Umbilical cord (tissue), 2 donors: ENCODE results near the gene SPATA46. TPM values are rescaled to one million over a fixed set of nuclear protein-coding genes. Genes with fewer than 3 reads are reported as not detected.
A peak's percentile ranks its signal among the peaks of the same experiment; 100 is the strongest.

ENCODE experiments used
- DNase-seq: peaks from one replicate; pipeline ENCODE4 v3.0.0-alpha.2; 2015; ENCODE audit warnings: low spot score
- total RNA-seq: library from RNA; depleted of rRNA; stranded (reverse); fragments of >200 nt; gene quantifications from one replicate; pipeline ENCODE4 v1.2.3, GENCODE V29; 2014; ENCODE audit warnings: low replicate concordance; ENCODE audit not compliant: insufficient read depth

SPATA46 gene
- total RNA-seq, 1 donor from 2014 or later = not detected

DNA sequence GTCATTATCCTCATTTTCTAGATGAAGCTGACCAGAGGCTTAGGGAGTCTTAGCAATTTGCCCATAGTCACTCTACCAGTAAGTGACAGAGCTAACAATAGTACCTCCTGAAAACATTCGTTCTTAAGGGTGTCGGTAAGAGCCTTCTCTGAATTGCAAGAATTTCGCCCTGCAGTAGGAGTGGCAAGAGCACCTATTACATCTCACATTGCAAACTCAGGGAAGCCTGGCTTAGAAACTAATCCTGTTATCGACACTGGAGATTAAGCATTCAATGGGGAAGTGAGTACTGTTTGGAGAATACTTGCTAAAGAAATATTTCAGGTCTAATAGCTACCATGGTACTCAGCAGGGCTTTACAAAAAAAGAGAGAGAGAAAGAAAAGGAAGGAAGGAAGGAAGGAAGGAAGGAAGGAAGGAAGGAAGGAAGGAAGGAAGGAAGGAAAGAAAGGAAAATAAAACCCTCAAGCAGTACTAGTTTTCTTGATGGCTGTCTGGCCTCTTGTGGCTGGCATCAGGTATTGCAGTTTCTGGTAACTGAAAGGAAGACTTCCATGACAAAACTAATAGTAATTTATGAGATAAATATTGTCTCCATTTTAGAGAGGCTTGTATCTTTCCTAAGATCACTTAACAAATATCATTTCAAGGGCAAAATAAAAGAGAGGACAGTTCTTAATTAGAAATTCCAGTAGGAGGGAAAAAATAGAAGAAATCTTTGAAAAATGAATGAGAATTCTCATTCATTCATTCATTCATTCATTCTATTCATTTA is 15.3 kb upstream of the SPATA46 start:
- DNase-seq = peak; percentile 29

DNA sequence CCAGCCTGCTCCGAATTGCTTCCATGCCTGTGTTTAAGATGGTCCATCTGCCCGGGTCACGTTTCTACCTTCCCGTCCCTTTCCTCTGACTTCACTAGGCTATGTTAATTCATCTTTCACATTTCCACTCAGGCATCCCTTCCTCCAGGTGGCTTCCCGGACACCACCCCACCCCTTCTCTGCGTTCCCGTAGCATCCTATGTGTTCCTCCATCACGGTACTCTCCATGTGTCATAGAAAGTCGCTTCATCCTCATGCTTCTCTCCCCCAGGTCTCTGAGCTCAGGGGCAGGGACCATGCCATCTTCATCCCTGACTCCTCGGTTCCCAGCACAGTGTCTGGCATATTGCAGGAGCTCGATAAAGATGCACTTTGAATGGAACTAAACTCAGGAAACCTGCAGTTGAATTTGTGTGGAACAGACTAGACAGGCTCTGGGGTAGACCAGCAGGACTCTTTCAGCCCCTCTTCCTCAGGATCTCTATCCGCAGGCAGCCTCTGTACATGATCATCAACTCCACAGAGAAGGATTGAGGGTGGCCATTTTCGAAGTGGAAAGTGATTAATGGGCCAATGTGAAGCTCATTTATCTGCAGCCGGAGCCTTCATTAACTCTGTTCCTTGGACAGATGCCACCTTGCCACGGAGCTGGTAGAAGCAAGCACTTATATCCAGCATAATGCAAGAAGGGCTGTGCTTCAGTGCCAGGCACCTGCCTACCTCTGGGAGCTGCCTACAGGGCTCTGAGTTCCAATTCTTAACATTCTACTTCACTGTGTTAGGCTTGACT is 13.9 kb upstream of the SPATA46 start:
- no peak for DNase-seq

DNA sequence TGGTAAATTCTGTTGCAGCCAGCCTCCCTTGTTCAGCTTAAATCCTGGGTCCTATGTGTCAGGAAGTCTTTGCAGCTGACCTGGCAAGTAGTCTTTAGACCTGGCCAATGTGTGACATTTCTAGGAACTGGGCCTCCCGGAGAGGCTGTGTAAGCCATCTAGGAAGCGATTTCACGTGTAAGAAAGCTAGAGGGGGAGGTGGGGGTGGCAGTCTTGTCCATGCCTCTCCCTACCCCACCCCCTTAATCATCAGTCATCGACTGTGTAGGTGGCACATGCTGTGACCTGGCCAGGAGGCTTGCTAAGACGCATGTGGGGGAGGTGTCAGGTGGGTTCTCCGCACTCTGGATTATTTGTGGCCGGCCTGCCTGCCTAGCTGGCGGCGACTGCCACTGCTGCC is 13.3 kb upstream of the SPATA46 start:
- no peak for DNase-seq

DNA sequence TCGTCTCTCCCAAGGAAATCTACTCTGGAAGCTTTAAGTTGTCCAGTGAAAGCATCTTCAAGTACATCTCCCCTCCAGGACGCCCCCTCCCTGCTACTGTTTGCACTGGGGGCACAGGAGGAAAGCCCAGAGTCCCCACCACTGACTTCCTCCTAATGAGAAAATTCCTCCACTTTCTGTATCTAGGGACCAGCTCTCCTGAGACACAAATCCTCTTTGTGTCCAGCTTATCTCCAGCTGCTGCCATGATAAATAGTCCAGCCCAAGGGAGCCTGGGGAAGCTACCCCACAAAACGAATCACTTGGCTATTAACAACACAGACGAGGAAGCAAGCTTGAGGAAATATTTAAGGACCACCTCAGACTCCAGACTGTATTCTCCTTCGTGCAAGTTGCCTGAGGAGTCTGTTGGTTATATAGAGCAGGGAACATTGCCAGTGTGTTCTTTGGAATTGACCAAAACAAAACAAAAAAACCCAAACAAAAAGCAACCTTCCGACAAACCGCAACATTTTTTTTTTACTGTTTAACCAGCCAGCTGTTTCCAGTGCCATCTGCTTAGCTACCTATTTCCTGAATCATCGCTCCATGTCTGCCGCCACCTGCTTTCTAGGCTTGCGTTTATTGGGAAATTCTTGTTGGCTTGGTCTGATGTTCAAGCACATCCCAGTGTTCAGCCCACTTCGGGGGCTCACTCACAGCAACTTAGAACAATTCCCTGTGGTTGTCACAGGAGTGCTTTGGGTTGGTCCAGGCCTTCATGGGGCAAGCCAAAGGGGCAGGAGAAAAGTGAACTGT is 12.6 kb upstream of the SPATA46 start:
- DNase-seq = no peak

DNA sequence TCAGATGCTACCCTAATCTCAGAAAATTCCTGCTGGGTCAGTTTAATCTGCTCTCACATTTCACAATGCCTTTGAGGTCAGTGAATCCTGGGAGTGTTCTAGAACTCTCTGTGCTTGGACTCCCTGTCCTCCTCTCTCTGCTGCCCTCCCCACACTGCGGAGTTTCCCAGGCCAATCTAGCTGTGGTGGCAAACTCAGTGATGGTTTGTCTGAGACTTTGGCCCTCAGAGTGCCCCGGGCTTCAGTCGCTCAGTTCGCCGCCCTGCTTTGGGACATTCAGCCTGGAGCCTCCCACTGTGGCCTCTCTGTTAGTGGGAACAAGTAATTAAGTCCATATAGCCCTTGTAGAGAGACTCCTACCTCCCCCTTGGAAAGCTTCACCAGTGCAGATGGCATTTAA is 12.0 kb upstream of the SPATA46 start:
- no peak for DNase-seq

DNA sequence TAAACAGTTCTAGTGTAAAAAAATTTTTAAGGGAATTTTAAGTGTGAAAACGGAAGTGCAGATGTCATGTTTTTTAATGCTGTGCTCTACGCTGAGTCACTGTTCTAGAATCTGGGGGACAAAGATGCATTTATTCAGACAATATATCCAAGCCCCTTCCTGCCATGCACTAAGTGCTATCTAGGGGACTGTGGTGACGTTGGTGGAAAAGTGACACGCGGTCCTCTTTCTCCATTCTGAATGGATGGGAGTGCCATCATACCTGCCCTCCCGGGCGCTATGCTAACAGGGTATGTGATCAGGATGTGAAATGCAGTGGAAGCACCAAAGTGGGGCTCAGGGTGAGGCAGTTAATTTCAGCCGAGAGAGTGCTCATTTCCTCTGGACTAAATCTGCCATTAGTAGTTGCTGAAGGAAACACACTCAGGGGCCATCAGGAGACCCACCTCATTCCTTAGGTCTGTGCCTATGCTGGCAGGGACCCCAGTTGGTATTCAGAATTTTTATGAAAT is 11.5 kb upstream of the SPATA46 start:
- DNase-seq = no peak

DNA sequence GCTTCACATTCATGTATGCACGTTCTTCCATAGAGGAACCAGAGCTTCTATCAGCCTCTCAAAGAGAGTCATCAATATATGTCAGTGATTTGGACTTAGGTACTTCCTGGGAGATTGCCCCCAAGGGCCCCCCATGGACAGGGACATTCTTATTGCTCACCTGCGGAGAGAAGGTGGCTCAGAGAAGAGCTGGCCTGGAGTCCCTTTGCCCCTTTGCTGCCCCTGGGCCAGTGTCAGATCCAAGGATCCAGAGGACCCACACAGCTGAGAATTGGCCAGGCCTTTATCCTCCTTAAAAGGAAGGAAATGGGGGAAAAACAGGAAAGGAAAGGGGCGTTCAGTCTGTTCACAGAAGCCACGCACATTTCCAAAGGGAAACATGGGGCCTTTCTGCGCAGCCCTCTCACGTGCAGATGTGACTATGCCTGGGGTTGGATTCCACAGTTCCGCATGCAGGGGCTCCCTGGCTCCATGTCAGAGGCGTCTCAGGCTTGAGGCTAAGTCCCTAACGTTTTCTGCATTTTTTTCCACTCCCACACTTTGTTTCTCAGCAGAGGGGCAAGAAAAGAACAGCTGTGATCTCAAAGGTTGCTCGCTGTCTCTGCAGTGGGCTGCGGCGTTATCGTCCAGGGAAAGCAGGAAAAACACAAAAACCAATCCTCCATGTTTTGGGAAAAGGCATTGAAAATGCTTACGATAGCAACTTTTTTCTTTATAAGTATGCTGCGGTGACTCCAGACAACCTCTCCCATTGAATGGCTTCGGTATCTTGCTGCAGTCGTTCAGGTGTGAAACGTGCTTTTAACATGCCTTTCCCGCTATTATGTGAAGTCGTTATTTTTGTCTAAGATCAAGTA is 10.8 kb upstream of the SPATA46 start:
- DNase-seq = no peak

DNA sequence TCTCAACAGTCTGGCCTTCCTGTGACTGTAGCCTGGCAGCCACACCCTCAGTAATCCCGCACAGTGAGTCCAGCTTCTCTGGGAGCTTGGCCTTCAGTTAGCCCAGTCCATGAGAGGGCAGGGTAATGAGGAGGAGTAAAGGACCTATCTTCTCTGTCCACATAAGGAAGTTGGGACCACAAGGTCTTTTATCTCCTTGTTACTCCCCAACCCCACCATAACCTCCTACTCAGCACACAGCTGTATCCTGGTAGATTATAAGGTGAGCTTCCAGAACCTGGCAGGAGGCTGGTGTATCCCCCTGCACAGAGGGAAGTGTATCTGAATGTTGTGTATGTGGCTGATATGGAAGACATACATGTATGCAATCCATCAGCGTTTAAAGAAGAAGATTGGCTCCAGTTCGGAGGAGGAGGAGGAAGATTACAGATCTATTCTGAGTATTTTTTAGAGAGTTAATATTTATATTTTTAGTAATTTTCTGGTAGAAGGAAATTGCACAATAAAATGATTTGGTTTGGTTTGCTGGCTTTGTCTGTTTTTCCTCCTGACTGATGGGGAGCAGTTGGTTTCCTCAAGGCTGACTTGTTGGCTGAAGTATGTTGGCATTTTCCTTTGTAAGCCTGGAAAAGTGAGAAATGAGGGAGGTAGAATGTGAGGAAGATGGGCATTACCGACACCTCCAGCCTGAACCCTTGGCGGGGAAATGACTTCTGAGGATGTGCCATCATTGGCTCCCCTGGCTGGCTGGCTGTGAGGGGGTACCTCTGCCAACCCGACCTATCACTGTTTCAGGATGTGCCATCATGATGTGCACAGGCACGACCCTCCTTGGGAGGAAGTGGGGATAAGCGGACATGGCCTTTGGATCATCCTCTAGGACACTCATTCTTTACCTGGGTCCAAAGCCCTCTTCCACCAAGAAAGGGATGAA is 9.9 kb upstream of the SPATA46 start:
- no peak for DNase-seq

DNA sequence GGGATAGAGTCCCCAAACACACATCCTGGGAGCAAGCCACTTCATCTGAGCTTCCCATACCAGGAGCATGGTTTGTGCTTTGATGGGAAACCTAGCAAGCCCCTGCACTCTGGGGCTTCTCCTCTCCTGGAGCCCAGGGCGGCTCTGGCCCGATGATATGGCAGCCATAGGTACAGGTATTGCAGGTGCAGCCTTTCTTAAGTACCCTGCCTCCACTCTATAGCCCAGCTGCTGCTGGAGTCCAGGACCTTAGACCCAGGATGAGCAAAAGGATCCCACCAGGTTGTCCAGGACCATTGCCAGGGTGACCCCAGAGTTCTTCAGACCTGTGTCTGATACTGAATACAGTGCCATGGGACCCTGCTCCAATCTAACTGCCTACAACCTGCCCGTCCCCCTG is 9.0 kb upstream of the SPATA46 start:
- DNase-seq = no peak

DNA sequence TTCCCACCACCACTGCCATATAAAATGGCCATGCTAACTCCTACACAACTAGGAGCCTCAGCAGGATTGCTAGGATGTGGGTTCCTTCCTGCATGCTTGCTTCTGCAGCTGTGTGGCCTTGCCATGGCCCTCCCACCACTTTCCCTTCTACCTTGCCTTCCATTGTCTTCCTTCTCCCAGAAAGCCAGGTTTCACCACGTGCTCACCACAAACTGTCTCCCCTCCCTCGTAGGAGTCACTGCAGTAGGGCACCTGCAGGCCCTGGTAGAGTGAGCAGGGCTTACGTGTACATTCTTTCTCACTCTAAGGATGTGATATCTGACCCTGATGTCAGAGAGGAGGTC is 8.6 kb upstream of the SPATA46 start:
- DNase-seq = no peak

DNA sequence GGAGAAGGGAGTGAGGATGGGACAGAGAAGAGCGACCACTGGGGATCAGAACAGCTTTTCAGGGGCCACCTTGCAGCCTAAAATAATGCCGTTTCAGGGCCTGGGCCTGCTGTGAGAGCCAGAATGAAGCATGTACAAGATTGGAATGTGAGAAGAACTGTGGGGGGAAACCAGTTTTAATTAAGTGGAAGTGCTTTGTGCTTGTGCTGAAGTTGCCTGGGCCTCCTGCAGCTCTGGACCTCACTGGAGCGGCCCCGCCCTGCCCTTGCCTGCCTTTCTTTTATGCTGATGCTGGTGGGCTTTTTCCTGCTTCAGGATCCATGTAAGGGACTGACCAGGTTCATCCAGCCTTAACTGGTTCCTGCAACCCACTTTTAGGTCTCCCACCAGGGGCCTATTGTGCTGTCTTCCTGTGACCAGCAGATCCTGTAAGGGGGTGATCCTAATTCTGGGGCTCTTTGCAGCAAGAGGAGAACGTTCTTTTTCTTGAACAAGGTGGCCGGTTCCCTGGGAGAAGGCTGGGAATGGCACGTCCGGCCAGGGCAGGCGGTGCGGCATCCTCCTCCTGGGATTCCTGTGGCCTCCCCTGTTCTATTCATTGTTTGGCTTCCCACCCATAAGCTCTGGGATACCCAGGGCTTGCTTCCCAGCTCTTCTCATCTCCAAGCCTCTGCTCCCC is 8.1 kb upstream of the SPATA46 start:
- DNase-seq = no peak

DNA sequence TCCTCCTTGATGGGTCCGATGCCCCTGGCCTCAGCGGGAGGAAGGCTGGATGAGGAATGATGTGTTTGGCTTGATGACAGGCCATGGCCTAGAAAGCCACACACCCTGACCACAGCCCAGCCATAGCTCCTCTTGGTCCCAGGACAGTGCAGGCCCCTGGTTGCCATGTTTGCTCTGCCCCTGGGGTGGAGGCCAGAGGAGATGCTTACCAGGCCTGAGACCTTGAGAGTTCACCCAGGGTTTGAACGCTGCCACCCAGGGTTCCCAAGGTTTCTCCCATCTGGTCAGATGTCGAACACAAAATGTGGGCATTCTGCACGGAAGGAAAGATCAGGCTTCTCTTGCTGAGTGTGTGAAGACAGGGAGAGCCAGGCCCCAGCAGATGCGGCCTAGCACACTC is 7.5 kb upstream of the SPATA46 start:
- no peak for DNase-seq

DNA sequence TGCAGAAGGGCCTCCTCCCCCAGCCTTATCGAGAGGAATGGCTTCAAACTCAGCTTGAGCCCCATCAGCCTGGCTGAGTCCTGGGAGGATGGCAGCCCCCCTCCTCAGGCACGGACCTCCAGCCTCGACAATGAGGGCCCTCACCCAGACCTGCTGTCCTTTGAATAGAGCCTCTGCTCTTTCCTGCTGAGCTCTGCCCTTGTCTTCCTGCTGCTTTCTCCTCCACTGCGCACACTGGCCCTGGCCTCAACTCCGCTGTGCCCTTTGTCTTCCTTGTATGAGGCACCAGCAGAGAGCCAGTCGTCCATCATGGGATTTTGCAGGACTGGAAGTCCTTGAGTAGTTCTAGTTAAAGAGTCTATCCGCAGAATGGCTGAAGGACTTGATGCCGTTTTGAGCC is 6.9 kb upstream of the SPATA46 start:
- DNase-seq = no peak

DNA sequence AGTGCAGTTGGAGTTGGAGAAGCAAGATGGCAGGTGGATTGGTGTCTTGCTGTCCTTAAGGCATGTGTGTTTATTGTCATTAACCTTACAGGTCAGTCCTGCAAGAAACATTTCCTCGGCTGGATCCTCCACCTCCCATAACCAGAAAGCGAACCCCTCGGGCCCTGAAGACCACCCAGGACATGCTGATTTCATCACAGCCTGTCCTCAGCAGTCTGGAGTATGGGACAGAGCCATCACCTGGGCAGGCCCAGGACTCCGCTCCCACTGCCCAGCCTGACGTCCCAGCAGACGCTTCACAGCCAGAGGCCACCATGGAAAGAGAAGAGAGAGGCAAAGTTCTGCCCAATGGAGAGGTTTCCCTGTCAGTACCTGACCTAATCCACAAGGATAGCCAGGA is 6.4 kb upstream of the SPATA46 start:
- no peak for DNase-seq

DNA sequence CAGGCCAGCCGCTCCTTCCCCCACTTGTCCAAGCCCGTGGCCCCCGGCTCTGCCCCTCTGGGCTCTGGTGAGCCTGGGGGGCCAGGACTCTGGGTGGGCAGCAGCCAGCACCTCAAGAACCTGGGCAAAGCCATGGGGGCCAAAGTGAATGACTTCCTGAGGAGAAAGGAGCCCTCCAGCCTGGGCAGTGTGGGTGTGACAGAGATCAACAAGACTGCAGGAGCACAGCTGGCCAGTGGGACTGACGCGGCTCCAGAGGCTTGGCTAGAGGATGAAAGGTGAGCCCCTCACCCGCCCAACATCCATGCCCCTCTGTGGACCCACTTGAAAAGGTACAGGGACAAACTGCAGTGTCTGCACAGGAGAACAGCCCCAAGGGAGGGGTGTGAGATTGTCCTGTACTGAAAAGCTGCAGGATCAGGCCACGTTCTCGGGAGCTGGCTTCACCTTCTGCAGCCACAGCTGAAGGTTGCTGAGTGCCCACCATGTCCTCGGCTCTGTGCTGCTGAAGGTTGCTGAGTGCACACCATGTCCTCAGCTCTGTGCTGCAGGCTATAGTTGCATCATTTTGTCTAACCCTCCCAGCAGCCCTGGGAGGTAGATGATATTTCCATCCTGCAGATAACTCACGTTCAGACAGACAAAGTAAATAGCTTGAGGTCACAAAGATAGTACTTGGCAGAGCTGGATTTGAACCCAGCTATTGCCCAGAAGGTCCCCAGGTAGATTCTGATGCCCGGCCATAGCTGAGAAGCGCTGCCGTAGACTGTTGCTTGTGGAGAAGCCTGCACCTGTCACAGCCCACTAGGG is 5.5 kb upstream of the SPATA46 start:
- DNase-seq = no peak

DNA sequence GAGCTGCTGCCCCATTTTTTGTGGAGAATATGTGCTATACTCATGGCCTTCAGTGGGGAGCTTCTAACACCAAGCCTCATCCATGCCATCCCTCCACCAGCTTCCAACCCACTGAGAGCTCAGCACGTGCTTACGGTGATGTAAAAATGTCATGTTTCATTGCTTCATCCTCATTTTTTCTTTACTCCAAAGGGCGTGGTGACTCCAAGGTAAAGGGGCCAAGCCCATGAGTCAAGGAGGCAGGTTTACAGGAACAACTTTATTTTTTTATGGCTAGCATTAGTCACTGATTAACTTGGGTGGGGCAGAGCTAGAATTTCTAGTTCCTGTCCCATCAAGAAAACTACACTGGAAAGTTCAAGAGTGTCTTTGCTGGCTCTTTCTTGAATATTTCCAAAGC is 4.7 kb upstream of the SPATA46 start, which contains the start of gene C1orf226:
TSS of gene C1orf226 (plus strand) at position 346 of the 400 bp plus-strand sequence. CDS start 174 bp downstream, outside the sequence.
- DNase-seq = no peak

DNA sequence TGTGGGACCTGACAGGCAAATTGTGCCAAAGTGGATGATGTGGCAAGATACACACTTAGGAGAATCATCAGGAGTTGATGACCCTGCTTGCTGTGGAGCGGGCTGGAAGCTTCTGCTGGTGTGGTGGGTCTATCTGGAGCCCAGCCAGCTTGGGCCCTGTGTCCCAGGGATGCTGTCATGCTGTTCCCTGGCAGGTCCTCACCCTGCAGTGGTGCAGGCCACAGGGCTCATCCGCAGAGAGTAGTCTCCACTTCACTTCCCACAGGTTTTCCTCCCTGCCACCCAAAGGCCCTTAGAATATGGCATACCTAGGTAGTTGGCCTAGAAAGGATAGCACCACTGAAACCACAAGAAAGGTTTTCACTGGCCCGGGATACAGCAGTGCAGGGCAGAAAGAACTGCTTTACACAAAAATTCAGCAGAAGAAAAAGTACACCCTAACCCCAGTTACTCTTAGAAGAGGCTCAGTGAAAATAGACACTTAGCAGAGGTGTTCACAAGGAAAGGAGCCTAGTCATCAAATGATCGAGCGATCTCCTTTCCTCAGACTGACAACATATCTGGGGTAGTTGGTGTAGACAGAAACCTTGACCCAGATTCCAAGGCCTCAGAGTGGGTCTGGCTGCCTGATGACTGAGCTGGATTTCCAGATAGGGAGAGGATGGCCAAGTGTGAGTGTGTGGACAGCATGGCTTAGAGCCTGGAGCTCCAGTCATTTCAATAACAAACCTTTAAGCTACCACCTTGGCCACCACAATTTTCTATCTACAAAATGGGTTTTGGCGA is 3.6 kb upstream of the SPATA46 start:
- no peak for DNase-seq

DNA sequence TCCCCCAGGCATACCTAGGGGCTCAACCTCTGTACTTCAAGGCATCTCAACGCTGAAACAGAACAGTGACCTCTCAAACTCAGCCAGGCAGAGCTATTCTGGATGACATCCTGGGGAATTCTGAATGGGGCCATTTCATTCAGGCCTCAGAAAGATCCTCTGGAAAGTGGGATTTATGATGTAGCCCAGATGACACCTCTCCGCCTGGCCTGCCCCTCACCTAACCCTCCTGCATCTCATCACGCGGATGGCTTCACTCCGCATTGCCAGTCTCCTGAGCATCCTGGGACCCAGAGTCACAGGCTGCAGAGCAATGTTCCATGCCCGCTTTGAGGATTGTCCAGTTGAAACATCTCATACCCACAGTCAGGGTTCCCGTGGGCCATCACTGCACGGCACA is 1.2 kb downstream of the SPATA46 start:
- no peak for DNase-seq
